Measurements from ENCODE around the gene ARID5B.

DNA sequence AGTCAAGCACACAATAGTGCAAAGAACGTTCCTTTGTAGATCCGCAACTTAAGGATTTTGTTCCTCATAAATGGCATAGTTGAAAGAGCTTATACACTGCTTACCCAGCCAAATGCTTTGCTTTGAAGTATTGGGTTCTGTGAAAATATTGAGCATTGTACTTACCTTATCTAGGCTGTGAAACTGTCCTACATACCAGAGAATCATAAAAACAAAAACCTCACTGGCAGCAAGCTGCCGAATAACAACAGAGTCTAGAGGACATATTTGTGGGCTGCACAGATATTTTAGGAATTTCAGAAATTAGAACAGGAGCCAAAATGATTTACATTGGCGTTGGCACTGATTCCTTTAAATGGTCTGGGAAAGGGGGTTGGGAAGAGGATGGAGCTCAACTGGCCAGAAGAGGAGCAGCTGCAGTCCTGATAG is 192.4 kb downstream of the ARID5B start:
- TF ChIP-seq, protein P1, sequence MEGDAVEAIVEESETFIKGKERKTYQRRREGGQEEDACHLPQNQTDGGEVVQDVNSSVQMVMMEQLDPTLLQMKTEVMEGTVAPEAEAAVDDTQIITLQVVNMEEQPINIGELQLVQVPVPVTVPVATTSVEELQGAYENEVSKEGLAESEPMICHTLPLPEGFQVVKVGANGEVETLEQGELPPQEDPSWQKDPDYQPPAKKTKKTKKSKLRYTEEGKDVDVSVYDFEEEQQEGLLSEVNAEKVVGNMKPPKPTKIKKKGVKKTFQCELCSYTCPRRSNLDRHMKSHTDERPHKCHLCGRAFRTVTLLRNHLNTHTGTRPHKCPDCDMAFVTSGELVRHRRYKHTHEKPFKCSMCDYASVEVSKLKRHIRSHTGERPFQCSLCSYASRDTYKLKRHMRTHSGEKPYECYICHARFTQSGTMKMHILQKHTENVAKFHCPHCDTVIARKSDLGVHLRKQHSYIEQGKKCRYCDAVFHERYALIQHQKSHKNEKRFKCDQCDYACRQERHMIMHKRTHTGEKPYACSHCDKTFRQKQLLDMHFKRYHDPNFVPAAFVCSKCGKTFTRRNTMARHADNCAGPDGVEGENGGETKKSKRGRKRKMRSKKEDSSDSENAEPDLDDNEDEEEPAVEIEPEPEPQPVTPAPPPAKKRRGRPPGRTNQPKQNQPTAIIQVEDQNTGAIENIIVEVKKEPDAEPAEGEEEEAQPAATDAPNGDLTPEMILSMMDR (IDR thresholded peaks at IDR 0.05; ENCODE audit: extremely low read depth in 1 of 2, insufficient read depth in 1 of 2, low read depth in 1 of 2, low read length in 2 of 2) = no peak
- TF ChIP-seq JUN (IDR thresholded peaks at IDR 0.05; ENCODE audit: borderline replicate concordance, insufficient read depth, insufficient read length, low read depth) (no peak), POLR2AphosphoS5 (IDR thresholded peaks at IDR 0.05; ENCODE audit: insufficient read depth, low read depth, low read length) (no peak), POLR2A (IDR thresholded peaks at IDR 0.05; ENCODE audit: low read depth, low read length) (no peak)

All from endothelial cell of umbilical vein (primary cell).